T47D (cell line): ENCODE results near the gene MAMDC2.
"Not testable (repeated sequence)": the region's sequence is repeated elsewhere in the genome, so short reads cannot be mapped to it uniquely, and the experiment has no call there.

Experiments
- DNase-seq, 2 experiments: peaks; one replicate each; pipeline versions ENCODE4 v3.0.0 to v3.0.0-alpha.2; 2011 to 2012; ENCODE audit warnings: low read depth in 1 of 2, low spot score in 1 of 2
- JUND ChIP-seq: IDR thresholded peaks from 2 replicates; pipeline ENCODE4 v1.6.1; 2012; ENCODE audit warnings: low read depth
- in situ Hi-C: cut with HindIII; loops from 2 replicates; pipeline ENCODE4 v1.10.0; 2016; ENCODE audit warnings: low sequenced_read_pairs, low pct_unique_long_range_greater_than_20kb

Gene MAMDC2

GRCh38 chr9:70013598-70014196 is 30.0 kb upstream of the MAMDC2 start:
- DNase-seq: peak in 1 of 2 experiments; percentile 2
- TF ChIP-seq JUND: no peak
- in situ Hi-C loops: no loop called here

- in situ Hi-C loops: no loop called here
- no peak for TF ChIP-seq JUND
Measured at GRCh38 chr9:70015099-70015498, 28.5 kb upstream of the MAMDC2 start.

GRCh38 chr9:70020217-70020616 is 23.4 kb upstream of the MAMDC2 start:
- in situ Hi-C loops: no loop called here
- TF ChIP-seq JUND: no peak
- no peak for DNase-seq

More at GRCh38 chr9:70015099-70015498, 28.5 kb upstream of the MAMDC2 start:
- DNase-seq: no peak

GRCh38 chr9:70020991-70021571 is 22.6 kb upstream of the MAMDC2 start:
- DNase-seq: no peak
- in situ Hi-C loops: no loop called here
- TF ChIP-seq JUND: no peak

DNA sequence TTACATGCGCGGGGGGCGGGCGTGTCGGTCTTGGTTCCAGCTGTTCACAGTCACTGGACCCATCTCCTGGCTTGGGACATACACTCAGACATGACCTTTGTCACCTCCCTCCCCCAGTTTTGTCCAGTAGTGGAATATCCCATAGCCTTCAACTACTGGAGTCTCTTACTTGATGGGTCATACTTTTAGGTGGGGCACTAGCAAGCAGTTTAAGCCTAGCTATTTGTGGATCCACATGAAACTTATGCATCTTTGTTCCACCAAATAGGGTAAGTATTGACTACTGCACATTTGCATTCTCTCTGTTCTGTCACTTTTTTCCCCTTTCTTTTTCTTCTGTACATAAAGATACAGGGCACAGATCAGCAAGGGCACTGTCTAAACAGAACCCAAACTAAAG is 15.4 kb upstream of the MAMDC2 start:
- in situ Hi-C loops: no loop called here
- DNase-seq: no peak
- TF ChIP-seq JUND: no peak

- TF ChIP-seq JUND: no peak
- DNase-seq: no peak
- in situ Hi-C loops: no loop called here
Measured at GRCh38 chr9:70030156-70030555, 13.5 kb upstream of the MAMDC2 start.

DNA sequence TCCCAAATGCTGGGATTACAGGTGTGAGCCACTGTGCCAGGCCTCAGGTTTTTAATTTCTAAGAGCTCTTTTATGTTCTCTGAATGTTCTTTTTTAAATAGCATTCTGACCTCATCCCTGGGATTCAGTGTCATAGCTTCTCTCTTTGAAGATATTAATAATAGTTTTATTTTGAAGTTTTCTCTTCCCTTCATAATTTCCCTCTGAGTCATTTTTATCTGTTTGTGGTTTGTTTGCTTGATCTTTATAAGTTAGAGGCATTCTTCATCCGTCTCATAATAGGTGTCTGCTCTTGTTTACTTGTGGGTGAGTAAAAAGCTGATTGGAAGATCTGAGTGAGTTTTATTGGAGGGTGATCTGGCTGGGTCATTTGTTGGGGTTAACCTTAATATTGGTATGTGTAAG is 12.5 kb upstream of the MAMDC2 start:
- DNase-seq: no peak
- in situ Hi-C loops: no loop called here
- no peak for TF ChIP-seq JUND

- in situ Hi-C loops: no loop called here
- no peak for DNase-seq
- TF ChIP-seq JUND: no peak
Measured at GRCh38 chr9:70034271-70034711, 9.4 kb upstream of the MAMDC2 start.

GRCh38 chr9:70035691-70036090 is 8.0 kb upstream of the MAMDC2 start:
- no peak for DNase-seq
- no peak for TF ChIP-seq JUND
- in situ Hi-C loops: no loop called here

GRCh38 chr9:70036641-70037040 is 7.0 kb upstream of the MAMDC2 start:
- DNase-seq: no peak
- in situ Hi-C loops: no loop called here
- TF ChIP-seq JUND: no peak

GRCh38 chr9:70038171-70038621 is 5.5 kb upstream of the MAMDC2 start:
- in situ Hi-C loops, DNase-seq: not testable (repeated sequence)

- no peak for TF ChIP-seq JUND
- in situ Hi-C loops: no loop called here
- DNase-seq: no peak
Measured at GRCh38 chr9:70040376-70040903, 3.2 kb upstream of the MAMDC2 start.

DNA sequence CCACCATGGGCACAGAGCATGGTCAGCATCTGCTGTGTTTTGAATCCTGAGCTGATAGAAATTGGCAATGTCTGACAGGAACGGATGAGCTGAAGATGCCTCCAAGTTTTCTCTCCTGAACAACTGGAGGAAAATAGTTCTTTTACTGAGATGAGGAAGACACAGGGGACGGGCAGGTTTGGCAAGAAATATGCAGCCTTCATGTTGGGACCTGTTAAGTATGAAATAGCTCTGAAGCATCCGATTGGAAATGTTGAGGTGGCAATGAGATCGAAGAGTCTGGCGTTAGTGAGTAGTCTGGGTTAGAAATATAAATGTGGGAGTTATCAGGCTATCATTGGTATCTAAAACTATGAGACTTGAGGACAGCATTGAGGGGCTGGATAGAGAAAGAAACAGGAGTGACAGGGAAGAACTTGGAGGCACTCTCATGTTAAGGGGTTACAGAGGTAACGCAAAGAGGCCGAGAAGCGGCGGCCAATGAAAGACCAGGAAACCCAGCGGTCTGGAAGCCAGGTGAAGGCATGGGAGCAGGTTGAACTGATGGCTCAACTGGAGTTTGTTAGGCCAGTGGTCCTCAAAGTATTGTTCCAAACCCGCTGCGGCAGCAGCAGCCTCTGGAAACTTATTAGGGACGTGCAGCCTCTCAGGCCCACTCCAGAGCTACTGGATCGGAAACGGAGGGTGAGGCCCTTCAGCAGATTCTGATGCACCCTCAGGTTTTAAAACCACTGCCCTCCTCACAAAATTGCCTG is 1.0 kb upstream of the MAMDC2 start:
- in situ Hi-C loops: no loop called here
- no peak for TF ChIP-seq JUND
- no peak for DNase-seq
